GM23338 (cell line): ENCODE data around the gene HES4.

Source experiments
- CREB1 ChIP-seq: fragments of 250-450 bp; sonication (Bioruptor Pico); IDR thresholded peaks from 2 replicates; pipeline ENCODE4 v1.5.0; 2020; ENCODE audit warnings: low read depth, mild to moderate bottlenecking, moderate library complexity
- EZH2 ChIP-seq: fragments of 200-600 bp; sonication (generic); IDR thresholded peaks from one replicate; pipeline ENCODE4 v1.8.0; 2017; ENCODE audit warnings: antibody characterized with exemption, mild to moderate bottlenecking, low read depth; ENCODE audit not compliant: unreplicated experiment
- EZH2phosphoT487 ChIP-seq: fragments of 200-600 bp; sonication (generic); IDR thresholded peaks from one replicate; pipeline ENCODE4 v1.8.1; 2018; ENCODE audit warnings: antibody characterized with exemption; ENCODE audit not compliant: unreplicated experiment
- POLR2AphosphoS5 ChIP-seq: IDR thresholded peaks from 2 replicates; pipeline ENCODE4 v1.6.1; 2016; ENCODE audit warnings: antibody characterized with exemption, low read depth
- TF ChIP-seq, protein P1 (sequence below), 2 experiments: fragments of 200-600 bp in 1 of 2; sonication (generic) in 1 of 2; conservative IDR thresholded peaks; 2 replicates each; pipeline versions ENCODE4 v1.5.1 to v1.6.1; 2016 to 2017; ENCODE audit warnings: antibody characterized with exemption in 2 of 2, low read depth in 2 of 2, mild to moderate bottlenecking in 2 of 2, moderate library complexity in 1 of 2
- TF ChIP-seq, protein P2 (sequence below): IDR thresholded peaks from one replicate; pipeline ENCODE4 v1.6.1; 2018; ENCODE audit warnings: antibody characterized with exemption; ENCODE audit not compliant: unreplicated experiment

DNA sequence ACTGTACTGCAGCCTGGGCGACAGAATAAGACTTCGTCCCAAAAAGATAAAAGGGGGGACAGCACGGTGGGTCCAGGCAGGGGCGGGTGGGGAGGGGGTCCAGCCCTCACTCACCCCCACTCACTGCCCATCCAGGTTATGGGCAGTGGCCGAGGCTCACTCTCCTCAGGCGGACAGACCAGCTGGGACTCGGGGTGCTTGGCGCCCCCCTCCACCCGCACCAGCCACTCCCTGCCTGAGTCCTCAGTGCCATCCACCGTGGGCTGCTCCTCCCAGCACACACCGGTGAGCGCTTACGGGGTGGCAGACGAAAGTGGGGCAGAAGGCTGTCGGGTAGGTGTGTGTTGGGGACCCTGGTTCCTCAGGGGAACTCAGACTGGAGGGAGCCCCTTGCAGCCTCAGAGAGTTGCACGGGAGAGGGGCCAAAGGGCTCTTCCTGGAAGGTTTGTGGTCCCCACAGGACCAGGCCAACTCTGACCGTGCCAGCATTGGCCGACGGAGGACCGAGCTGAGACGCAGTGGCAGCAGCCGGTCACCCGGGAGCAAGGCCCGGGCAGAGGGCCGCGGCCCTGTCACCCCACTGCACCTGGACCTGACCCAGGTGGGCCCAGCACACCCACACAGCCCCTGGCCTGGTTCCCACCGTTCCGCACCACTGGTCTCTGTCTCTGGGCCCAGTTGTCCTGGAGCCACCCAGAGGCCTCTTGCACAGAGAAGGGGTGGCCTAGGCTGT is 27.0 kb downstream of the HES4 start:
- TF ChIP-seq CREB1 (no peak), POLR2AphosphoS5 (no peak), EZH2phosphoT487 (no peak), EZH2 (no peak)
- TF ChIP-seq, protein P1, sequence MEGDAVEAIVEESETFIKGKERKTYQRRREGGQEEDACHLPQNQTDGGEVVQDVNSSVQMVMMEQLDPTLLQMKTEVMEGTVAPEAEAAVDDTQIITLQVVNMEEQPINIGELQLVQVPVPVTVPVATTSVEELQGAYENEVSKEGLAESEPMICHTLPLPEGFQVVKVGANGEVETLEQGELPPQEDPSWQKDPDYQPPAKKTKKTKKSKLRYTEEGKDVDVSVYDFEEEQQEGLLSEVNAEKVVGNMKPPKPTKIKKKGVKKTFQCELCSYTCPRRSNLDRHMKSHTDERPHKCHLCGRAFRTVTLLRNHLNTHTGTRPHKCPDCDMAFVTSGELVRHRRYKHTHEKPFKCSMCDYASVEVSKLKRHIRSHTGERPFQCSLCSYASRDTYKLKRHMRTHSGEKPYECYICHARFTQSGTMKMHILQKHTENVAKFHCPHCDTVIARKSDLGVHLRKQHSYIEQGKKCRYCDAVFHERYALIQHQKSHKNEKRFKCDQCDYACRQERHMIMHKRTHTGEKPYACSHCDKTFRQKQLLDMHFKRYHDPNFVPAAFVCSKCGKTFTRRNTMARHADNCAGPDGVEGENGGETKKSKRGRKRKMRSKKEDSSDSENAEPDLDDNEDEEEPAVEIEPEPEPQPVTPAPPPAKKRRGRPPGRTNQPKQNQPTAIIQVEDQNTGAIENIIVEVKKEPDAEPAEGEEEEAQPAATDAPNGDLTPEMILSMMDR (conservative IDR thresholded peaks at IDR 0.05; ENCODE audit: low read depth in 2 of 2) = no peak
- TF ChIP-seq, protein P2, sequence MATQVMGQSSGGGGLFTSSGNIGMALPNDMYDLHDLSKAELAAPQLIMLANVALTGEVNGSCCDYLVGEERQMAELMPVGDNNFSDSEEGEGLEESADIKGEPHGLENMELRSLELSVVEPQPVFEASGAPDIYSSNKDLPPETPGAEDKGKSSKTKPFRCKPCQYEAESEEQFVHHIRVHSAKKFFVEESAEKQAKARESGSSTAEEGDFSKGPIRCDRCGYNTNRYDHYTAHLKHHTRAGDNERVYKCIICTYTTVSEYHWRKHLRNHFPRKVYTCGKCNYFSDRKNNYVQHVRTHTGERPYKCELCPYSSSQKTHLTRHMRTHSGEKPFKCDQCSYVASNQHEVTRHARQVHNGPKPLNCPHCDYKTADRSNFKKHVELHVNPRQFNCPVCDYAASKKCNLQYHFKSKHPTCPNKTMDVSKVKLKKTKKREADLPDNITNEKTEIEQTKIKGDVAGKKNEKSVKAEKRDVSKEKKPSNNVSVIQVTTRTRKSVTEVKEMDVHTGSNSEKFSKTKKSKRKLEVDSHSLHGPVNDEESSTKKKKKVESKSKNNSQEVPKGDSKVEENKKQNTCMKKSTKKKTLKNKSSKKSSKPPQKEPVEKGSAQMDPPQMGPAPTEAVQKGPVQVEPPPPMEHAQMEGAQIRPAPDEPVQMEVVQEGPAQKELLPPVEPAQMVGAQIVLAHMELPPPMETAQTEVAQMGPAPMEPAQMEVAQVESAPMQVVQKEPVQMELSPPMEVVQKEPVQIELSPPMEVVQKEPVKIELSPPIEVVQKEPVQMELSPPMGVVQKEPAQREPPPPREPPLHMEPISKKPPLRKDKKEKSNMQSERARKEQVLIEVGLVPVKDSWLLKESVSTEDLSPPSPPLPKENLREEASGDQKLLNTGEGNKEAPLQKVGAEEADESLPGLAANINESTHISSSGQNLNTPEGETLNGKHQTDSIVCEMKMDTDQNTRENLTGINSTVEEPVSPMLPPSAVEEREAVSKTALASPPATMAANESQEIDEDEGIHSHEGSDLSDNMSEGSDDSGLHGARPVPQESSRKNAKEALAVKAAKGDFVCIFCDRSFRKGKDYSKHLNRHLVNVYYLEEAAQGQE = no peak
